Parathyroid adenoma (tissue), 2 donors: Measurements from ENCODE around the gene BCL2L1.
"Not testable (repeated sequence)": the region's sequence is repeated elsewhere in the genome, so short reads cannot be mapped to it uniquely, and the experiment has no call there.

Experiments
- H2AFZ ChIP-seq: fragments of 300-600 bp; sonication (generic); one replicate; pipeline ENCODE4 v1.7.0; 2017; ENCODE audit warnings: antibody characterized with exemption, mild to moderate bottlenecking
- H3K27ac ChIP-seq: fragments of 300-600 bp; sonication (generic); one replicate; pipeline ENCODE4 v1.7.0; 2017
- H3K27me3 ChIP-seq: fragments of 300-600 bp; sonication (generic); one replicate; pipeline ENCODE4 v1.7.0; 2017; ENCODE audit warnings: low read length; ENCODE audit not compliant: control insufficient read depth, insufficient read depth
- H3K36me3 ChIP-seq: fragments of 300-600 bp; sonication (generic); one replicate; pipeline ENCODE4 v1.7.0; 2017; ENCODE audit warnings: low read length; ENCODE audit not compliant: control insufficient read depth, insufficient read depth
- H3K4me1 ChIP-seq: fragments of 300-600 bp; sonication (generic); one replicate; pipeline ENCODE4 v1.7.0; 2017; ENCODE audit warnings: control low read depth
- H3K4me2 ChIP-seq: fragments of 300-600 bp; sonication (generic); one replicate; pipeline ENCODE4 v1.7.0; 2017; ENCODE audit warnings: low read length
- H3K4me3 ChIP-seq: fragments of 300-600 bp; sonication (generic); one replicate; pipeline ENCODE4 v1.7.0; 2017; ENCODE audit warnings: low read depth, low read length
- H3K79me2 ChIP-seq: fragments of 300-600 bp; sonication (generic); one replicate; pipeline ENCODE4 v1.7.0; 2017; ENCODE audit warnings: control low read depth
- H3K9ac ChIP-seq: fragments of 300-600 bp; sonication (generic); one replicate; pipeline ENCODE4 v1.7.0; 2017; ENCODE audit warnings: mild to moderate bottlenecking
- H3K9me3 ChIP-seq: fragments of 300-600 bp; sonication (generic); one replicate; pipeline ENCODE4 v1.7.0; 2017; ENCODE audit warnings: low read length; ENCODE audit not compliant: control insufficient read depth
- TF ChIP-seq, protein P1 (sequence below): fragments of 300-600 bp; sonication (generic); IDR thresholded peaks from one replicate; pipeline ENCODE4 v1.7.0; 2017; ENCODE audit warnings: antibody characterized with exemption, mild to moderate bottlenecking
- donor health status: primary hyperparathyroidism.

BCL2L1 gene

GRCh38 chr20:31758521-31758920 lies 35.9 kb upstream of the BCL2L1 start:
- Histone ChIP-seq H3K36me3 (no peaks in the 10 kb centered on the region), H3K79me2 (peaks cover 4% of the 10 kb centered on the region), H2AFZ (no peak overlapping the region), H3K4me2 (no peak overlapping the region), H3K27me3 (no peaks in the 10 kb centered on the region), H3K9me3 (no peaks in the 10 kb centered on the region), H3K4me3 (no peak overlapping the region), H3K9ac (no peak overlapping the region), H3K4me1 (no peaks in the 10 kb centered on the region), H3K27ac (no peak overlapping the region)
- TF ChIP-seq, protein P1, sequence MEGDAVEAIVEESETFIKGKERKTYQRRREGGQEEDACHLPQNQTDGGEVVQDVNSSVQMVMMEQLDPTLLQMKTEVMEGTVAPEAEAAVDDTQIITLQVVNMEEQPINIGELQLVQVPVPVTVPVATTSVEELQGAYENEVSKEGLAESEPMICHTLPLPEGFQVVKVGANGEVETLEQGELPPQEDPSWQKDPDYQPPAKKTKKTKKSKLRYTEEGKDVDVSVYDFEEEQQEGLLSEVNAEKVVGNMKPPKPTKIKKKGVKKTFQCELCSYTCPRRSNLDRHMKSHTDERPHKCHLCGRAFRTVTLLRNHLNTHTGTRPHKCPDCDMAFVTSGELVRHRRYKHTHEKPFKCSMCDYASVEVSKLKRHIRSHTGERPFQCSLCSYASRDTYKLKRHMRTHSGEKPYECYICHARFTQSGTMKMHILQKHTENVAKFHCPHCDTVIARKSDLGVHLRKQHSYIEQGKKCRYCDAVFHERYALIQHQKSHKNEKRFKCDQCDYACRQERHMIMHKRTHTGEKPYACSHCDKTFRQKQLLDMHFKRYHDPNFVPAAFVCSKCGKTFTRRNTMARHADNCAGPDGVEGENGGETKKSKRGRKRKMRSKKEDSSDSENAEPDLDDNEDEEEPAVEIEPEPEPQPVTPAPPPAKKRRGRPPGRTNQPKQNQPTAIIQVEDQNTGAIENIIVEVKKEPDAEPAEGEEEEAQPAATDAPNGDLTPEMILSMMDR, result no peak

DNA sequence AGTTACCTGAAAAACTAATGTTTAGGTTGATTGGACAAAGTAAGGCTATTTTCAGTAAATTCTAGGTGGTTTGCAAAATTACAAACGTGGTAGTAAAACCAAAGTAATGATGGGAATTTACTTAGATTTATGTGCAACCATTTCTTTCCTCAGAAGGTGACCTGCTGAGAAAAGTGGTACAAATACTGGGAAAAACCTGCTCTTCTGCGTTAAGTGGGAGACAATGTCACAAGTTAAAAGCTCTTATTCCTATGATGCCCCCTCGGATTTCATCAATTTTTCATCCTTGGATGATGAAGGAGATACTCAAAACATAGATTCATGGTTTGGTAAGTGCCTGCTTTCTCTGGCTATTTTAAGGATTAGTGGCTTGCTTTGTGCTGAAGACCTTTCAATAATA lies 34.6 kb upstream of the BCL2L1 start:
- Histone ChIP-seq H3K9ac (no peak overlapping the region), H3K27ac (no peak overlapping the region), H3K4me3 (no peak overlapping the region), H3K36me3 (no peaks in the 10 kb centered on the region), H2AFZ (no peak overlapping the region), H3K9me3 (no peaks in the 10 kb centered on the region), H3K4me1 (no peaks in the 10 kb centered on the region), H3K27me3 (no peaks in the 10 kb centered on the region), H3K4me2 (no peak overlapping the region), H3K79me2 (peaks cover 4% of the 10 kb centered on the region)
- TF ChIP-seq, protein P1, result no peak

DNA sequence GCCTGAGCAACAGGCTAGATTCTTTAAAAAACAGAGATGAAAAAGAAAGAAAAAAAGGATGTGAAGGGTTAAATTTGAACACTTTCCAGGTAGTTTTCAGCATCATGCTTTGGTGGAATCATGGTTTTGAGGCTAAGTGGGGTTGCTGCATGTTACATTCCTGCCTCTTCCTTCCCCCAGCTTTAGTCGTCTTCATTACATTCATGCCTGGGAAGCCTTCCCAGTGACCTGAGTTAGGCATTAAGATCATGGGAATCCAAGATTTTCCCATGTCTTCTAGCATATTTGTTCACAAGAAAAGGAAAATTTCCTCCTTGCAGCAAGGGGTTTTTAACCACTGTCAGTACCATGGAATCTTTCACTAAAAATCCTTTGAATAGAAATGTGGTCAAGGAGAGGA lies 28.5 kb upstream of the BCL2L1 start:
- Histone ChIP-seq H3K9ac (no peak overlapping the region), H3K4me3 (no peak overlapping the region), H3K27ac (no peak overlapping the region), H3K4me2 (no peak overlapping the region), H3K36me3 (no peaks in the 10 kb centered on the region), H2AFZ (no peak overlapping the region), H3K4me1 (no peaks in the 10 kb centered on the region), H3K27me3 (no peaks in the 10 kb centered on the region), H3K9me3 (no peaks in the 10 kb centered on the region), H3K79me2 (peaks cover 4% of the 10 kb centered on the region)
- TF ChIP-seq, protein P1, result no peak

- Histone ChIP-seq H3K27ac (no peak overlapping the region), H3K27me3 (no peaks in the 10 kb centered on the region), H3K4me1 (no peaks in the 10 kb centered on the region), H3K4me2 (no peak overlapping the region), H3K36me3 (no peaks in the 10 kb centered on the region), H3K79me2 (no peaks in the 10 kb centered on the region), H2AFZ (no peak overlapping the region), H3K9ac (no peak overlapping the region), H3K9me3 (no peaks in the 10 kb centered on the region), H3K4me3 (no peak overlapping the region)
- TF ChIP-seq, protein P1, result no peak
These were observed 26.6 kb upstream of the BCL2L1 start for GRCh38 chr20:31749223-31749622.

GRCh38 chr20:31747640-31748039 lies 25.0 kb upstream of the BCL2L1 start:
- no peaks in the 10 kb centered on the region for H3K27me3 ChIP-seq
- H3K4me2 ChIP-seq, result no peak overlapping the region
- no peak overlapping the region for H3K9ac ChIP-seq
- TF ChIP-seq, protein P1, result no peak
- H3K9me3 ChIP-seq, result no peaks in the 10 kb centered on the region
- no peaks in the 10 kb centered on the region for H3K36me3 ChIP-seq
- no peaks in the 10 kb centered on the region for H3K79me2 ChIP-seq
- H3K4me1 ChIP-seq, result no peaks in the 10 kb centered on the region
- H3K27ac ChIP-seq, result no peak overlapping the region
- H2AFZ ChIP-seq, result no peak overlapping the region
- no peak overlapping the region for H3K4me3 ChIP-seq

DNA sequence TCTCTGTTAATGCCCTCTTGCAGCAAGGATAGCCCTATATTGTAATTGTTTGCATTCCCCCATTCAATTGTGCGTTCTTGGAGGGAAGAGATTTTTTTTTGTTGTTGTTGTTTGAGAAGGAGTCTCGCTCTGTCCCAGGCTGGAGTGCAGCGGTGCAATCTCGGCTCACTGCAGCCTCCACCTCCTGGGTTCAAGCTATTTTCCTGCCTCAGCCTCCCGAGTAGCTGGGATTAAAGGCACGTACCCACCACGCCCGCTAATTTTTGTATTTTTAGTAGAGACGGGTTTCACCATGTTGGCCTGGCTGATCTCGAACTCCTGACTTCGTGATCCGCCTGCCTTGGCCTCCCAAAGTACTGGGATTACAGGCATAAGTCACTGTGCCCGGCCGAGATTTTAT lies 24.4 kb upstream of the BCL2L1 start:
- H3K9me3 ChIP-seq, H3K27me3 ChIP-seq, H3K9ac ChIP-seq, H3K79me2 ChIP-seq, H3K4me2 ChIP-seq, H3K4me3 ChIP-seq, H3K36me3 ChIP-seq, H3K27ac ChIP-seq, H3K4me1 ChIP-seq: not testable (repeated sequence)
- peak overlapping the region; percentile 17 for H2AFZ ChIP-seq
